Common myeloid progenitor, CD34-positive (primary cell): ENCODE measurements around the gene ARHGAP42.

Source experiments
- CTCF ChIA-PET: fragments of 350-600 bp; sonication (Branson Sonifier 250); formaldehyde crosslinking; loops from one replicate; lab custom pipeline; 2021; ENCODE audit warnings: antibody characterized with exemption; lab: Charles Lee
- POLR2A ChIA-PET: fragments of 350-600 bp; sonication (Branson Sonifier 250); formaldehyde crosslinking; loops from one replicate; lab custom pipeline; 2021; ENCODE audit warnings: antibody characterized with exemption; lab: Charles Lee
- DNase-seq, 3 donors: peaks; one replicate each; pipeline versions ENCODE4 v3.0.0 to v3.0.0-alpha.2; 2013
- H3K27ac ChIP-seq, 2 experiments: 1 replicate in 1 of 2; 2 replicates in 1 of 2; pipeline ENCODE4 v1.7.0; 2013; ENCODE audit warnings: inconsistent platforms in 2 of 2, low read length in 2 of 2, mild to moderate bottlenecking in 2 of 2, low read depth in 1 of 2, moderate library complexity in 1 of 2; ENCODE audit not compliant: severe bottlenecking in 2 of 2, insufficient read depth in 1 of 2, poor library complexity in 1 of 2
- H3K27me3 ChIP-seq, 5 experiments: replicated peaks in 2 of 5; 1 replicate in 3 of 5; 2 replicates in 2 of 5; pipeline versions ENCODE4 v1.6.1 to v1.7.0; 2013; ENCODE audit warnings: low read length in 4 of 5, mild to moderate bottlenecking in 2 of 5, moderate library complexity in 2 of 5, inconsistent platforms in 1 of 5; ENCODE audit not compliant: insufficient read depth in 5 of 5, control insufficient read depth in 4 of 5
- H3K36me3 ChIP-seq, 4 experiments: 1 replicate in 2 of 4; 2 replicates in 2 of 4; pipeline versions ENCODE4 v1.6.1 to v1.7.0; 2013; ENCODE audit warnings: low read length in 3 of 4, control low read depth in 1 of 4, mild to moderate bottlenecking in 1 of 4; ENCODE audit not compliant: control insufficient read depth in 4 of 4, insufficient read depth in 4 of 4
- H3K4me1 ChIP-seq, 4 experiments: 1 replicate in 3 of 4; 2 replicates in 1 of 4; pipeline versions ENCODE4 v1.6.1 to v1.7.1; 2013; ENCODE audit warnings: low read length in 3 of 4, mild to moderate bottlenecking in 3 of 4, control low read depth in 1 of 4, inconsistent platforms in 1 of 4, moderate library complexity in 1 of 4; ENCODE audit not compliant: control insufficient read depth in 4 of 4, insufficient read depth in 4 of 4; ENCODE audit errors: control extremely low read depth in 1 of 4
- H3K4me3 ChIP-seq, 7 experiments: 1 replicate in 4 of 7; 2 replicates in 3 of 7; pipeline versions ENCODE4 v1.5.1 to v1.7.0; 2013; ENCODE audit warnings: mild to moderate bottlenecking in 7 of 7, low read length in 6 of 7, moderate library complexity in 6 of 7, inconsistent platforms in 2 of 7, low read depth in 2 of 7, control low read depth in 1 of 7; ENCODE audit not compliant: insufficient read depth in 4 of 7, control insufficient read depth in 1 of 7; ENCODE audit errors: extremely low read depth in 1 of 7
- H3K9me3 ChIP-seq, 5 experiments: 1 replicate in 4 of 5; 2 replicates in 1 of 5; pipeline versions ENCODE4 v1.6.1 to v1.7.1; 2013; ENCODE audit warnings: low read length in 4 of 5, mild to moderate bottlenecking in 2 of 5, inconsistent platforms in 1 of 5, low read depth in 1 of 5, moderate library complexity in 1 of 5; ENCODE audit not compliant: control insufficient read depth in 4 of 5, insufficient read depth in 2 of 5; ENCODE audit errors: control extremely low read depth in 1 of 5
- WGBS: methylation state at CpG from one replicate; pipeline ENCODE4 v1.1.5; 2013; ENCODE audit not compliant: insufficient coverage; 5-methylcytosine and 5-hydroxymethylcytosine counted together

Gene ARHGAP42

GRCh38 chr11:100801225-100801999, 114.3 kb downstream of the ARHGAP42 start:
- Histone ChIP-seq H3K36me3 (no peaks in the 10 kb centered on the region), H3K9me3 (no peaks in the 10 kb centered on the region), H3K4me1 (no peaks in the 10 kb centered on the region), H3K27me3 (no peaks in the 10 kb centered on the region), H3K27ac (no peak overlapping the region), H3K4me3 (no peak overlapping the region)
- ChIA-PET CTCF (no interaction called here), POLR2A (no interaction called here)
- no CpG with 5 or more reads among the region's 3 CpGs for WGBS
- DNase-seq, result no peak

GRCh38 chr11:100805506-100806199, 118.6 kb downstream of the ARHGAP42 start:
- H3K4me1 ChIP-seq, result no peaks in the 10 kb centered on the region
- H3K27me3 ChIP-seq, result no peaks in the 10 kb centered on the region
- H3K4me3 ChIP-seq, result no peak overlapping the region
- ChIA-PET POLR2A (no interaction called here), CTCF (no interaction called here)
- H3K9me3 ChIP-seq, result no peaks in the 10 kb centered on the region
- H3K27ac ChIP-seq, result no peak overlapping the region
- WGBS, result no CpG with 5 or more reads among the region's 1 CpG
- DNase-seq, result no peak
- no peaks in the 10 kb centered on the region for H3K36me3 ChIP-seq

GRCh38 chr11:100806296-100806695, 119.2 kb downstream of the ARHGAP42 start:
- DNase-seq, result no peak
- POLR2A ChIA-PET, result no interaction called here
- Histone ChIP-seq H3K4me3 (no peak overlapping the region), H3K27me3 (no peaks in the 10 kb centered on the region), H3K9me3 (no peaks in the 10 kb centered on the region), H3K4me1 (no peaks in the 10 kb centered on the region), H3K27ac (no peak overlapping the region), H3K36me3 (no peaks in the 10 kb centered on the region)
- CTCF ChIA-PET, result no interaction called here
- WGBS, result 100% methylated on average over 1 of the region's 5 CpGs

- ChIA-PET CTCF (no interaction called here), POLR2A (no interaction called here)
- 100% methylated on average over 1 of the region's 3 CpGs for WGBS
- Histone ChIP-seq H3K27me3 (no peaks in the 10 kb centered on the region), H3K27ac (no peak overlapping the region), H3K4me1 (no peaks in the 10 kb centered on the region), H3K36me3 (no peaks in the 10 kb centered on the region), H3K9me3 (no peaks in the 10 kb centered on the region), H3K4me3 (no peak overlapping the region)
- DNase-seq, result peak; percentile 2 to 59 (median 26)
Observed at GRCh38 chr11:100808904-100809491, 121.9 kb downstream of the ARHGAP42 start.

GRCh38 chr11:100810146-100810545, 123.1 kb downstream of the ARHGAP42 start:
- no peak overlapping the region for H3K4me3 ChIP-seq
- H3K9me3 ChIP-seq, result peaks cover 0 to 3% (median 0%) of the 10 kb centered on the region in 5 experiments
- H3K36me3 ChIP-seq, result no peaks in the 10 kb centered on the region
- no peaks in the 10 kb centered on the region for H3K27me3 ChIP-seq
- no peak overlapping the region for H3K27ac ChIP-seq
- DNase-seq, result peak in 1 of 3 donors; percentile 1
- ChIA-PET CTCF (no interaction called here), POLR2A (no interaction called here)
- H3K4me1 ChIP-seq, result no peaks in the 10 kb centered on the region
- WGBS, result no CpG with 5 or more reads among the region's 2 CpGs

- DNase-seq, result no peak
- CTCF ChIA-PET, result no interaction called here
- 100% methylated on average over 1 of the region's 3 CpGs for WGBS
- Histone ChIP-seq H3K9me3 (peaks cover 0 to 3% (median 0%) of the 10 kb centered on the region in 5 experiments), H3K4me3 (no peak overlapping the region), H3K27me3 (no peaks in the 10 kb centered on the region), H3K4me1 (no peaks in the 10 kb centered on the region), H3K36me3 (no peaks in the 10 kb centered on the region), H3K27ac (no peak overlapping the region)
- POLR2A ChIA-PET, result no interaction called here
Observed at GRCh38 chr11:100810666-100811065, 123.6 kb downstream of the ARHGAP42 start.

- Histone ChIP-seq H3K4me3 (no peak overlapping the region), H3K36me3 (no peaks in the 10 kb centered on the region), H3K4me1 (no peaks in the 10 kb centered on the region), H3K27ac (no peak overlapping the region), H3K9me3 (peaks cover 0 to 3% (median 0%) of the 10 kb centered on the region in 5 experiments), H3K27me3 (no peaks in the 10 kb centered on the region)
- ChIA-PET CTCF (no interaction called here), POLR2A (no interaction called here)
- DNase-seq, result no peak
- 100% methylated on average over 2 of the region's 2 CpGs for WGBS
Observed at GRCh38 chr11:100812517-100812916, 125.4 kb downstream of the ARHGAP42 start.
